CD4-positive, alpha-beta memory T cell (primary cell): ENCODE results near the gene TMPRSS11E. TPM values are rescaled to one million over a fixed set of nuclear protein-coding genes. Genes with fewer than 3 reads are reported as not detected.

ENCODE experiments used
- CTCF ChIA-PET: fragments of 350-600 bp; sonication (Branson Sonifier 250); formaldehyde crosslinking; loops from one replicate; lab custom pipeline; 2021; ENCODE audit warnings: inconsistent platforms; ENCODE audit not compliant: partially characterized antibody; lab: Charles Lee
- POLR2A ChIA-PET: fragments of 350-600 bp; sonication (Branson Sonifier 250); formaldehyde crosslinking; loops from one replicate; lab custom pipeline; 2021; ENCODE audit not compliant: partially characterized antibody; lab: Charles Lee
- DNase-seq, 5 donors: peaks; one replicate each; pipeline versions ENCODE4 v3.0.0 to v3.0.0-alpha.2; 2020 to 2022; ENCODE audit warnings: mixed read lengths in 1 of 5
- H3K27ac ChIP-seq: one replicate; pipeline ENCODE4 v1.7.0; 2013; ENCODE audit warnings: low read depth, low read length
- H3K27me3 ChIP-seq: 2 replicates; pipeline ENCODE4 v1.7.0; 2013; ENCODE audit warnings: mild to moderate bottlenecking, low read length, moderate library complexity; ENCODE audit not compliant: insufficient read depth
- H3K36me3 ChIP-seq: 2 replicates; pipeline ENCODE4 v1.7.0; 2013; ENCODE audit warnings: mild to moderate bottlenecking, low read length, moderate library complexity; ENCODE audit not compliant: insufficient read depth
- H3K4me1 ChIP-seq: 2 replicates; pipeline ENCODE4 v1.7.0; 2013; ENCODE audit warnings: mild to moderate bottlenecking, low read length, moderate library complexity; ENCODE audit not compliant: insufficient read depth
- H3K4me3 ChIP-seq, 2 donors: one replicate each; pipeline ENCODE4 v1.7.0; 2013; ENCODE audit warnings: low read length in 2 of 2, mild to moderate bottlenecking in 1 of 2
- H3K9me3 ChIP-seq, 2 donors: one replicate each; pipeline ENCODE4 v1.7.0; 2013; ENCODE audit warnings: low read length in 2 of 2, control low read depth in 1 of 2; ENCODE audit not compliant: control insufficient read depth in 1 of 2
- H3K27ac Mint-ChIP-seq, 7 donors: one replicate each; pipeline ENCODE4 v1.8.0; 2020 to 2021; ENCODE audit warnings: mixed read lengths in 7 of 7, mild to moderate bottlenecking in 6 of 7, inconsistent platforms in 3 of 7, moderate library complexity in 3 of 7
- H3K27me3 Mint-ChIP-seq, 2 donors: one replicate each; pipeline ENCODE4 v1.8.0; 2020 to 2021; ENCODE audit warnings: mixed read lengths in 2 of 2
- H3K36me3 Mint-ChIP-seq, 2 donors: one replicate each; pipeline ENCODE4 v1.8.0; 2020 to 2021; ENCODE audit warnings: mixed read lengths in 2 of 2, inconsistent platforms in 1 of 2, mild to moderate bottlenecking in 1 of 2
- H3K4me1 Mint-ChIP-seq, 4 donors: one replicate each; pipeline ENCODE4 v1.8.0; 2020 to 2021; ENCODE audit warnings: mixed read lengths in 4 of 4, mild to moderate bottlenecking in 1 of 4
- H3K4me3 Mint-ChIP-seq, 8 donors: one replicate each; pipeline ENCODE4 v1.8.0; 2020 to 2021; ENCODE audit warnings: mixed read lengths in 8 of 8, mild to moderate bottlenecking in 7 of 8, moderate library complexity in 6 of 8, inconsistent platforms in 3 of 8
- H3K9me3 Mint-ChIP-seq, 8 donors: one replicate each; pipeline ENCODE4 v1.8.0; 2020 to 2021; ENCODE audit warnings: mixed read lengths in 8 of 8, mild to moderate bottlenecking in 5 of 8, inconsistent platforms in 3 of 8, moderate library complexity in 1 of 8
- intact Hi-C: fragments of 100-400 bp; cut with micrococcal nuclease; formaldehyde crosslinking; loops from one replicate; pipeline ENCODE4 v1.15.1; 2023
- polyA plus RNA-seq, 2 donors: library from polyadenylated mRNA; unstranded; fragments of 300-500 nt; fragmentation: Illumina TruSeq; gene quantifications; one replicate each; pipeline ENCODE4 v1.2.3, GENCODE V29; 2021
- total RNA-seq, 2 experiments: library from RNA; stranded (reverse); gene quantifications; one replicate each; pipeline ENCODE4 v1.2.3, GENCODE V29; 2021

The TMPRSS11E gene
- total and polyA plus RNA-seq, 4 experiments from 2014 or later = 0.27 TPM; not detected in 3

DNA sequence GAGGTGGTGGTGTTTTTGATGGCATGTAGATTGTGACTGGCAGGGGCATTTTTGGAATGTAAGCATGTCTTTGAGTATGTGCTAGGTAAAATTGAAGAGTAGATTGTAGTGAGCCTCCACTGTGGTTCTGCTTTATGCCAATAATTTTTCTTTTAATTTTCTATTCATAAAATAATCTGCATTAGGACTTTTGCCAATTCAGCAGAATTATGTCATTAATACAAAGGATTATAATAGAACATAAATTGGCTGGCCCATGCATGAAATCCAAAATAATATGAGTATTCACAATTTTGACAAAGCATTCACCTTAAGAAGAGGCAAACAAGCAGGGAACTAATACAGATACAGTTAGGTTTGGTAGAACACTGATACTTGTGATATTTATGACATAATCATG is 14.9 kb upstream of the TMPRSS11E start:
- Mint-ChIP-seq H3K27ac (no peak overlapping the region), H3K9me3 (peaks cover 0 to 2% (median 0%) of the 10 kb centered on the region in 8 donors), H3K4me1 (peaks cover 20 to 43% (median 28%) of the 10 kb centered on the region in 4 donors), H3K4me3 (no peak overlapping the region), H3K36me3 (no peaks in the 10 kb centered on the region), H3K27me3 (no peaks in the 10 kb centered on the region)
- Histone ChIP-seq H3K4me3 (no peak overlapping the region), H3K27me3 (no peaks in the 10 kb centered on the region), H3K27ac (no peak overlapping the region), H3K36me3 (no peaks in the 10 kb centered on the region), H3K4me1 (peaks cover 25% of the 10 kb centered on the region), H3K9me3 (no peaks in the 10 kb centered on the region)
- POLR2A ChIA-PET = no interaction called here
- CTCF ChIA-PET = no interaction called here
- DNase-seq = no peak
- intact Hi-C loops = no loop called here

DNA sequence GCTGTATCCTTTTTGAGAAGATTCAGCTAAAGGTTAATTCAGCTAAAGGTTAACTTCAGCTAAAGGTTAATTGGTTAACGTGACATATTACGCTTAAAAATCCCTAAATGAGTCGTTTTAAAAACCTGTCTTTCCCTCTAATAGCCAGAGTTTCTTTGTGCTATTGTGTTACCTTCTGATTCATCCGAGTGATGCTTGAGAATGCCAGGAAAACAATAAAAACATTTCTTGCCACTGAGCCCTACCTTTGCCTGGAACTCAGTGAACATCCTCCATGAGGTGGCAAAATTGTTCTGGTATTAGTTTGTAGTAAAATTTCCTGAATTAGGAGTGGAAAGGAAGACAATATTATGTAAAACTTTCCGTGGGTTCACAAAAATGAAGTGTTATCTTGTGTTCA is 13.7 kb upstream of the TMPRSS11E start:
- peaks cover 26% of the 10 kb centered on the region for H3K4me1 ChIP-seq
- Mint-ChIP-seq H3K36me3 (no peaks in the 10 kb centered on the region), H3K4me3 (peak overlapping the region in 1 of 8 donors; percentile 31), H3K4me1 (peaks cover 22 to 50% (median 36%) of the 10 kb centered on the region in 4 donors), H3K9me3 (peaks cover 0 to 2% (median 0%) of the 10 kb centered on the region in 8 donors), H3K27ac (no peak overlapping the region), H3K27me3 (no peaks in the 10 kb centered on the region)
- H3K9me3 ChIP-seq = no peaks in the 10 kb centered on the region
- no peaks in the 10 kb centered on the region for H3K27me3 ChIP-seq
- POLR2A ChIA-PET = no interaction called here
- intact Hi-C loops = no loop called here
- CTCF ChIA-PET = interaction anchor here (1.8 kb wide), 1 partner anchor 58 kb away, joined by 4 read pairs; no protein-coding TSS in a partner anchor
- no peak overlapping the region for H3K27ac ChIP-seq
- no peaks in the 10 kb centered on the region for H3K36me3 ChIP-seq
- DNase-seq = no peak
- H3K4me3 ChIP-seq = no peak overlapping the region

DNA sequence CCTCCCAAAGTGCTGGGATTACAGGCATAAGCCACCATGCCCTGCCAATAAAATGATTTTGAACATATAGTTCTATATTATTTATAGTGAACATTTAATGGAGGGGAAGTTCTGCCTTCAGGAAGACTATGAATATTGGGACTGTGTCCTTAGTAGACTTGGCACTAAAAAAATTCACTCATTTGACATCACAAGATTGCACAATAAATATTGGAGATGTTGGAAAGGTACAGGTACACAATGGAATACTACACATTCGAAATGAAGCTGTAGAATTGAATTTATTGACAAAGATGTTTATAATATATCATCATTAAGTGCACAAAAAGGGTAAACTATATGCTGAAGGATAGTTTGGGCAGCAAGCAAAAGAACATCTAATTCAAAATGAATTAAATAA is 13.0 kb upstream of the TMPRSS11E start:
- peaks cover 33% of the 10 kb centered on the region for H3K4me1 ChIP-seq
- no peaks in the 10 kb centered on the region for H3K36me3 ChIP-seq
- peaks cover 25 to 57% (median 41%) of the 10 kb centered on the region in 4 donors for H3K4me1 Mint-ChIP-seq
- H3K27ac Mint-ChIP-seq = no peak overlapping the region
- ChIA-PET CTCF (interaction anchor here (1.8 kb wide), 1 partner anchor 59 kb away, joined by 4 read pairs; no protein-coding TSS in a partner anchor), POLR2A (interaction anchor here (0.6 kb wide), 1 partner anchor 37 kb away, joined by 3 read pairs; no protein-coding TSS in a partner anchor)
- H3K27me3 Mint-ChIP-seq = no peaks in the 10 kb centered on the region
- intact Hi-C loops = no loop called here
- no peak overlapping the region for H3K27ac ChIP-seq
- no peak overlapping the region for H3K4me3 Mint-ChIP-seq
- peaks cover 0 to 3% (median 0%) of the 10 kb centered on the region in 8 donors for H3K9me3 Mint-ChIP-seq
- no peaks in the 10 kb centered on the region for H3K9me3 ChIP-seq
- H3K27me3 ChIP-seq = no peaks in the 10 kb centered on the region
- H3K36me3 Mint-ChIP-seq = no peaks in the 10 kb centered on the region
- no peak overlapping the region for H3K4me3 ChIP-seq
- DNase-seq = no peak

DNA sequence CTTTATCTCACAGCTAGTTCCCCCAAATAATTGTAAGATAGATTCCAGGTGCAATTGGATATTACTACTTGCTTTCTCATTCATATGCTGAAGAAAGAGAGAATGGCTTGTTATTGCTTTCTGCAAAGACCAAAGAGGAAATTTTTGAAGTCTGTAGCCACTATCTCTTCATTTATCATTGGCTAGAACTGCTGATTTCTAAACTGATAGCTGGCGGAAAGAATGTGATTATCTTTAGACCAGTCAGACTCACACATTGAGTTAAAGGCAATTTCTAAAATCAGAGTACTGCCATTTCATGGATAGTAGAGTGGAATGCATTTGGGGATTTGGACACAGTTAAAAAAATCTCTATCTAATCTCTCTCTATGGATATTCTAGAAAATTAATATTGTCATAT is 12.4 kb upstream of the TMPRSS11E start:
- H3K9me3 ChIP-seq = no peaks in the 10 kb centered on the region
- DNase-seq = no peak
- Mint-ChIP-seq H3K27me3 (no peaks in the 10 kb centered on the region), H3K4me3 (peak overlapping the region in 3 of 8 donors; percentile 20 to 76 (median 61)), H3K4me1 (peaks cover 28 to 60% (median 45%) of the 10 kb centered on the region in 4 donors), H3K36me3 (no peaks in the 10 kb centered on the region), H3K27ac (no peak overlapping the region), H3K9me3 (peaks cover 0 to 3% (median 0%) of the 10 kb centered on the region in 8 donors)
- H3K36me3 ChIP-seq = no peaks in the 10 kb centered on the region
- no peaks in the 10 kb centered on the region for H3K27me3 ChIP-seq
- peaks cover 39% of the 10 kb centered on the region for H3K4me1 ChIP-seq
- ChIA-PET POLR2A (interaction anchor here (0.6 kb wide), 2 partner anchors 37 to 48 kb away, joined by 3 read pairs; no protein-coding TSS in a partner anchor), CTCF (no interaction called here)
- intact Hi-C loops = loop anchor here (5.0 kb wide), 1 partner anchor 58 kb away; no protein-coding TSS in a partner anchor
- H3K27ac ChIP-seq = no peak overlapping the region
- H3K4me3 ChIP-seq = no peak overlapping the region

DNA sequence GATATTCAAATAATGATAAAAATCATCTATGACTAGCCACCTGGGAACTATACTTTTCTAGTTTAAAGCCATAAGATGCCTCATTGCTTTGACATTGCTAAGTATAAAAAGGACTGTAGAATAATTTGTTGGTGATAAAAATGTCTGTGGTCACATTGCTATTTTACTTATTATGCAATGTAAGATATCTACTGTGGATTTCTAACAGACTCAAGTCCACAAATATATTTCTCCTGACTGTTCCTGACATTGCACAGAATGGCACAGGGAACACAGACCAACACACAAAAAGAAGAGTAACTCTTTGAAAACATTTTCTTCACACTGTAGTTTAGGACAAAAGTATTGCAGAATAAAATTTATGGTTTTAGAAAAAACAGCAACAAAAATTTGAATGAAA is 2.2 kb upstream of the TMPRSS11E start:
- Histone ChIP-seq H3K4me1 (peaks cover 15% of the 10 kb centered on the region), H3K36me3 (no peaks in the 10 kb centered on the region), H3K9me3 (no peaks in the 10 kb centered on the region), H3K27ac (no peak overlapping the region), H3K27me3 (no peaks in the 10 kb centered on the region), H3K4me3 (no peak overlapping the region)
- Mint-ChIP-seq H3K4me3 (no peak overlapping the region), H3K27me3 (peaks cover 0 to 2% of the 10 kb centered on the region in 2 donors), H3K27ac (no peak overlapping the region), H3K4me1 (peaks cover 22 to 46% (median 35%) of the 10 kb centered on the region in 4 donors), H3K9me3 (no peaks in the 10 kb centered on the region), H3K36me3 (no peaks in the 10 kb centered on the region)
- intact Hi-C loops = no loop called here
- DNase-seq = no peak
- CTCF ChIA-PET = interaction anchor here (1.2 kb wide), 1 partner anchor 10 kb away, joined by 3 read pairs; no protein-coding TSS in a partner anchor
- POLR2A ChIA-PET = no interaction called here

DNA sequence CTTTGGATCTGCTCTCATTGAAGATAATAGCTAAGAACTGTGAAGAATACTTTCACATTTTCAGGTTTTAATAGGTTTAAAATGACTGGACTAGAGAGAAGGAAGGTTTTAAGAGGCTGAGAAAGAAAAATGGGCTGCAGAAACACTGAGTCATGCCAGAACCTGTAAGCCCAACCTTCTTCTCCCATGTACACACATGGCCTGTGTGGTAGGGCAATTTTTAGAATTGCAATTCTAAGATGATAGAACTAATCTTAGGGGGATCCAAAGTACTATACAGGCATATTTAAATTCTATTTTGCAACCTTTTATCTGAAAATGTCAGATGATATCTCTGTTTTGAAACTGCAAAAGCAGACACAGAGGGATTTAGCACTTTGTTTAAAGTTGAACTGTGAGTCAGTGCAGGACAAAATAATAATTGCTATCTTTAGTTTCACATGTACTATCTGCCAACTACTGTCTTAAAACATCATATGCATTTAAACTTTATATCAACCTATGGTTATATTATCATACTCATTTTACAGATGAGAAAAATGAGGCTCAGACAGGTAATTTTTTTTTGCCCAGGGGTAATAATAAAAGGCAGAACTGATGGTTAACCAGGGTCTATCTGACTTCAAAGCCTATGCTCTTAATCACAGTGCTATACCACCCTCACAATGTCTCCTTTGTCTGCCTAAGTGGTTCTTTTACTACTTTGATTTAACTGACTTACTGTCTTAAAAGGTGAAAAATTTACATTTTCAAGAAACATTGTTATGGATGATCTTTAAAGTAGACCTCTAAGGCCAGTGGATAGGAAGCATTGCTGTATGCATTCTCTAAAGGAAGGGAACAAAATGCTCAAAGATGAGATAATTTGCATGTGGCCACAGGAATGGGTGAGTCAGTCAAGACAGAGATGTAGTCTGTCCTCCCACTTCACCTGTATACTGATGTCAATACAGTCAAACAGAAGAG is 4.3 kb downstream of the TMPRSS11E start:
- ChIA-PET POLR2A (no interaction called here), CTCF (no interaction called here)
- H3K27me3 Mint-ChIP-seq = peaks cover 0 to 5% of the 10 kb centered on the region in 2 donors
- DNase-seq = no peak
- H3K36me3 Mint-ChIP-seq = no peaks in the 10 kb centered on the region
- H3K4me1 ChIP-seq = no peaks in the 10 kb centered on the region
- H3K27ac Mint-ChIP-seq = no peak overlapping the region
- no peak overlapping the region for H3K4me3 Mint-ChIP-seq
- no peaks in the 10 kb centered on the region for H3K9me3 Mint-ChIP-seq
- H3K4me1 Mint-ChIP-seq = peaks cover 9 to 18% (median 15%) of the 10 kb centered on the region in 4 donors
- intact Hi-C loops = no loop called here
- H3K36me3 ChIP-seq = no peaks in the 10 kb centered on the region
- no peak overlapping the region for H3K4me3 ChIP-seq
- H3K27ac ChIP-seq = no peak overlapping the region
- H3K9me3 ChIP-seq = no peaks in the 10 kb centered on the region
- no peaks in the 10 kb centered on the region for H3K27me3 ChIP-seq

DNA sequence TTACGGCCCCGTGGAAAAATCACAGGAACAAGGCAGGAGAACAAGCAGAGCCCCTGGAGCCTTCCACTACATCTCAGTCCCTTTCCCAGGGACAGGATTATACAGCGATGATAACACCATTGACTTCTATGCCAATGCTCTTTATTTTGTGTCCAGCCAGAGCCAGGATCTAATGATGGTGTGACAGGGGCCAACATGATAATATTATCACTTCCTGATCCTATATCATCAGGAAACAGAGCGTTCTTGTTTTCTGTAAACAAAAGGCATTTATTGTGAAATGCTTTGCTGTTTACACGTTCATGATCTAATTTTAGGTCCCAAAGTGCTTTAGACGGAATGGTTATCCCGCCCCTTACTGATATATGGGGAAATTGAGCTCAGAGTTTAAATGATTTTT is 12.8 kb downstream of the TMPRSS11E start:
- Histone ChIP-seq H3K27me3 (no peaks in the 10 kb centered on the region), H3K9me3 (no peaks in the 10 kb centered on the region), H3K4me1 (no peaks in the 10 kb centered on the region), H3K36me3 (no peaks in the 10 kb centered on the region), H3K27ac (no peak overlapping the region), H3K4me3 (no peak overlapping the region)
- Mint-ChIP-seq H3K9me3 (peaks cover 0 to 3% (median 0%) of the 10 kb centered on the region in 8 donors), H3K4me1 (peaks cover 0 to 4% (median under 1%) of the 10 kb centered on the region in 4 donors), H3K27ac (no peak overlapping the region), H3K27me3 (peaks cover 0 to 1% of the 10 kb centered on the region in 2 donors), H3K36me3 (no peaks in the 10 kb centered on the region), H3K4me3 (no peak overlapping the region)
- ChIA-PET CTCF (no interaction called here), POLR2A (no interaction called here)
- DNase-seq = no peak
- intact Hi-C loops = no loop called here
